Nephron (organoid): ENCODE measurements around the gene LHFPL6.
A peak's percentile ranks its signal among the peaks of the same experiment; 100 is the strongest.

ENCODE experiments used
- H3K27ac Mint-ChIP-seq, 3 experiments: 2 replicates each; pipeline ENCODE4 v1.8.0; 2020; ENCODE audit warnings: mixed read lengths in 3 of 3, mild to moderate bottlenecking in 2 of 3, moderate library complexity in 1 of 3
- H3K27me3 Mint-ChIP-seq: 2 replicates; pipeline ENCODE4 v1.8.0; 2021; ENCODE audit warnings: low read depth, mild to moderate bottlenecking, moderate library complexity, mixed read lengths
- H3K36me3 Mint-ChIP-seq: 2 replicates; pipeline ENCODE4 v1.8.0; 2020; ENCODE audit warnings: low read depth, mixed read lengths
- H3K4me1 Mint-ChIP-seq: 2 replicates; pipeline ENCODE4 v1.8.0; 2020; ENCODE audit warnings: mixed read lengths
- H3K4me3 Mint-ChIP-seq, 3 experiments: 2 replicates each; pipeline ENCODE4 v1.8.0; 2020; ENCODE audit warnings: mild to moderate bottlenecking in 3 of 3, mixed read lengths in 3 of 3, moderate library complexity in 2 of 3
- H3K9me3 Mint-ChIP-seq: 2 replicates; pipeline ENCODE4 v1.8.0; 2020; ENCODE audit warnings: mixed read lengths
- CTCF ChIP-seq, 3 experiments: fragments of 200-600 bp; sonication (generic); IDR thresholded peaks; one replicate each; pipeline ENCODE4 v1.5.0; 2021; ENCODE audit warnings: antibody characterized with exemption in 3 of 3; ENCODE audit not compliant: unreplicated experiment in 3 of 3

LHFPL6 gene

GRCh38 chr13:39330504-39330903, 272.5 kb downstream of the LHFPL6 start:
- Mint-ChIP-seq H3K4me1 (peaks cover 17% of the 10 kb centered on the region), H3K9me3 (peaks cover 28% of the 10 kb centered on the region), H3K36me3 (no peaks in the 10 kb centered on the region), H3K27ac (no peak overlapping the region), H3K27me3 (peaks cover 4% of the 10 kb centered on the region), H3K4me3 (no peak overlapping the region)
- no peak for TF ChIP-seq CTCF (IDR thresholded peaks at IDR 0.05; ENCODE audit: unreplicated experiment in 3 of 3)

GRCh38 chr13:39329182-39329639, 273.8 kb downstream of the LHFPL6 start:
- no peak for TF ChIP-seq CTCF (IDR thresholded peaks at IDR 0.05; ENCODE audit: unreplicated experiment in 3 of 3)
- peaks cover 28% of the 10 kb centered on the region for H3K9me3 Mint-ChIP-seq
- no peaks in the 10 kb centered on the region for H3K36me3 Mint-ChIP-seq
- H3K27me3 Mint-ChIP-seq: peaks cover 4% of the 10 kb centered on the region
- peaks cover 20% of the 10 kb centered on the region for H3K4me1 Mint-ChIP-seq
- H3K4me3 Mint-ChIP-seq: no peak overlapping the region
- H3K27ac Mint-ChIP-seq: no peak overlapping the region

DNA sequence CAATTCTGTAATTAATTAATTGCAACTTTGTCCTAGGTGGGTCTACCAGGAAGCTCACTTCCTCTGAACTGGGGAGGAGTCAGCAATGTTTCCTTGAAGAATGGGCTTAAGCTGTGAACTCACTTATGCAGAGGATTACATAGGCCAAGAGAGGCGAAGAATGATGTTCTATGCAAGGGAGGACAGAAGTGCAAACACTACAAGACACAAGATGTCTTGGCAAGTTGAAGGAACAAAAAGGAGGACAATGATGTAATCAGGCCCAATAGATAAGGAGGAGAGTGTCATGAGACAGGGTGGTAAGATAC, 275.9 kb downstream of the LHFPL6 start:
- no peak for TF ChIP-seq CTCF (IDR thresholded peaks at IDR 0.05; ENCODE audit: unreplicated experiment in 3 of 3)
- Mint-ChIP-seq H3K4me1 (peaks cover 33% of the 10 kb centered on the region), H3K4me3 (no peak overlapping the region), H3K36me3 (no peaks in the 10 kb centered on the region), H3K27ac (peak overlapping the region; percentile 15 to 94 (median 74)), H3K27me3 (no peaks in the 10 kb centered on the region), H3K9me3 (peaks cover 20% of the 10 kb centered on the region)

GRCh38 chr13:39326469-39327171, 276.4 kb downstream of the LHFPL6 start:
- Mint-ChIP-seq H3K27me3 (no peaks in the 10 kb centered on the region), H3K4me3 (peak overlapping the region in 1 of 3 experiments; percentile 28), H3K36me3 (no peaks in the 10 kb centered on the region), H3K9me3 (peaks cover 15% of the 10 kb centered on the region), H3K4me1 (peaks cover 37% of the 10 kb centered on the region), H3K27ac (peak overlapping the region; percentile 15 to 94 (median 91))
- no peak for TF ChIP-seq CTCF (IDR thresholded peaks at IDR 0.05; ENCODE audit: unreplicated experiment in 3 of 3)

DNA sequence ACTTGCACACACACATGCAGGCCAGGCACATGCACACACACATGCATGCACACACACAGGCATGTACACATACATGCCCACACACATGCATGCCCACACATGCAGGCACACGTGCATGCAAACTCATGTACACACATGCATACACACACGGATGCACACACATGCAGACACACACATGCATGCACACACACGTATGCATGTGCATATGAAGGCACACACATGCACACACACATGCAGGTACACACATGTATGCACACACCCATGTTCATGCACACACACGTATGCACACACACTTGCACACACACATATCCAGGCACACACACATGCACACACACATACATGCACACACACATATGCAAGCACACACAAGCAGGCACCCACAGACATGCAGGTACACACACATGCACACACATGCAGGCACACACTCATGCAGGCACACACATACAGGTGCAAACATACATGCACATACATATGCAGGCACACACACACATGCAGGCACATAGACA, 278.1 kb downstream of the LHFPL6 start:
- Mint-ChIP-seq H3K27ac (peak overlapping the region in 2 of 3 experiments; percentile 84 to 94), H3K9me3 (peaks cover 5% of the 10 kb centered on the region), H3K36me3 (no peaks in the 10 kb centered on the region), H3K27me3 (no peaks in the 10 kb centered on the region), H3K4me1 (peaks cover 49% of the 10 kb centered on the region), H3K4me3 (no peak overlapping the region)
- no peak for TF ChIP-seq CTCF (IDR thresholded peaks at IDR 0.05; ENCODE audit: unreplicated experiment in 3 of 3)
